ENCODE data around the gene BCAT1.
"Not testable (repeated sequence)": the region's sequence is repeated elsewhere in the genome, so short reads cannot be mapped to it uniquely, and the experiment has no call there.

BCAT1 gene

DNA sequence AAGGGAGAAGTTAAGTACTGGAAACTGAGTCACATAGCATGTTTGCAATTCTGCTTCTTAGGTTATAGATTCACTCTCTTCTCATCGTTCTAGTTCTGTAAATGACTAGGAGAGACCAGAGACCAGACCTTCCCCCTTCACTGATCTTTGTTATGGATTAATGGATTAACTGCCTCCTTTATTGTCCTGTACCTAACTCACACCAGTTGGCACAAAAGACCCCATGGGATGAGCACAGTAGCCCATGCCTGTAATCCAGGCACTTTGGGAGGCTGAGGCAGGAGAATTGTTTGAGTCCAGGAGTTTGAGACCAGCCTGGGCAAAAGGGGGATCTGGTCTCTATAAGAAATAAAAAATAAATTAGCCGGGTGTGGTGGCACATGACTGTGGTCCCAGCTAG is 20.8 kb downstream of the BCAT1 start:
- H3K9ac ChIP-seq (ENCODE audit: low read depth, low read length, poor library complexity): no peak overlapping the region
- H3K36me3 ChIP-seq (replicated peaks in 1 of 2; ENCODE audit: control insufficient read depth in 2 of 2, insufficient read depth in 2 of 2, low read length in 2 of 2): peaks cover 0 to 21% of the 10 kb centered on the region in 2 donors
- no peak overlapping the region for H2BK15ac ChIP-seq (ENCODE audit: low read length)
- H3K79me1 ChIP-seq (ENCODE audit: low read depth, low read length): peaks cover 2% of the 10 kb centered on the region
- no peak overlapping the region for H3K4ac ChIP-seq (ENCODE audit: low read length)
- H2AFZ ChIP-seq (ENCODE audit: low read length): no peak overlapping the region
- H3K14ac ChIP-seq (ENCODE audit: low read length): no peak overlapping the region
- H3K9me3 ChIP-seq (replicated peaks in 1 of 2; ENCODE audit: control insufficient read depth in 2 of 2, insufficient read depth in 1 of 2, low read depth in 1 of 2, low read length in 2 of 2): peaks cover 3 to 27% of the 10 kb centered on the region in 2 donors
- H3K4me3 ChIP-seq (ENCODE audit: low read length in 2 of 2): no peak overlapping the region
- no peak overlapping the region for H4K8ac ChIP-seq (ENCODE audit: low read depth, low read length)
- no peak overlapping the region for H3K18ac ChIP-seq (ENCODE audit: low read length)
- WGBS, 2 donors (ENCODE audit: extremely low coverage in 2 of 2, insufficient read length in 2 of 2, insufficient replicate concordance in 1 of 2): no CpG with 5 or more reads among the region's 2 CpGs
- no peak overlapping the region for H2BK12ac ChIP-seq (ENCODE audit: low read length)
- H3K4me1 ChIP-seq (ENCODE audit: control insufficient read depth in 2 of 2, insufficient read depth in 1 of 2, low read depth in 1 of 2, low read length in 2 of 2): peaks cover 0 to 5% of the 10 kb centered on the region in 2 donors
- no peak overlapping the region for H2BK120ac ChIP-seq (ENCODE audit: low read depth, low read length)
- no peak overlapping the region for H2AK5ac ChIP-seq (ENCODE audit: low read depth, low read length)
- no peak overlapping the region for H4K91ac ChIP-seq (ENCODE audit: low read depth, low read length, poor library complexity)
- H3K27me3 ChIP-seq (ENCODE audit: control insufficient read depth in 3 of 3, insufficient read depth in 3 of 3, low read depth in 1 of 3, low read length in 3 of 3): no peaks in the 10 kb centered on the region
- H3K23ac ChIP-seq (ENCODE audit: low read depth, low read length, poor library complexity): no peak overlapping the region
- no peak for DNase-seq (ENCODE audit: low spot score)
- no peak overlapping the region for H2BK5ac ChIP-seq (ENCODE audit: low read length)
- no peak overlapping the region for H3K27ac ChIP-seq (replicated peaks; ENCODE audit: low read length)
- no peak overlapping the region for H3K4me2 ChIP-seq (ENCODE audit: insufficient read depth, low read length, poor library complexity, severe bottlenecking)

DNA sequence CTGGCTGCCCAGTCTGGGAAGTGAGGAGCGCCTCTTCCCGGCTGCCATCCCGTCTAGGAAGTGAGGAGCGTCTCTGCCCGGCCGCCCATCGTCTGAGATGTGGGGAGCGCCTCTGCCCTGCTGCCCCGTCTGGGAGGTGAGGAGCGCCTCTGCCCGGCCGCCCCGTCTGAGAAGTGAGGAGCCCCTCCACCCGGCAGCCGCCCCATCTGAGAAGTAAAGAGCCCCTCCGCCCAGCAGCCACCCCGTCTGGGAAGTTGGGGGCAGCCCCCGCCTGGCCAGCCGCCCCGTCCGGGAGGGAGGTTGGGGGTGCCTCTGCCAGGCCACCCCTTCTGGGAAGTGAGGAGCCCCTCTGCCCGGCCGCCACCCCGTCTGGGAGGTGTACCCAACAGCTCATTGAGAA is 22.8 kb downstream of the BCAT1 start:
- H3K9me3 ChIP-seq (replicated peaks in 1 of 2; ENCODE audit: control insufficient read depth in 2 of 2, insufficient read depth in 1 of 2, low read depth in 1 of 2, low read length in 2 of 2): peaks cover 1 to 15% of the 10 kb centered on the region in 2 donors
- not testable (repeated sequence) for H2AFZ ChIP-seq (ENCODE audit: low read length); H3K4me3 ChIP-seq (ENCODE audit: low read length in 2 of 2); H3K18ac ChIP-seq (ENCODE audit: low read length); H2BK15ac ChIP-seq (ENCODE audit: low read length); H3K4me1 ChIP-seq (ENCODE audit: control insufficient read depth in 2 of 2, insufficient read depth in 1 of 2, low read depth in 1 of 2, low read length in 2 of 2); H4K8ac ChIP-seq (ENCODE audit: low read depth, low read length); H3K79me1 ChIP-seq (ENCODE audit: low read depth, low read length); H3K4ac ChIP-seq (ENCODE audit: low read length); H4K91ac ChIP-seq (ENCODE audit: low read depth, low read length, poor library complexity); H2AK5ac ChIP-seq (ENCODE audit: low read depth, low read length); H3K9ac ChIP-seq (ENCODE audit: low read depth, low read length, poor library complexity); H3K4me2 ChIP-seq (ENCODE audit: insufficient read depth, low read length, poor library complexity, severe bottlenecking); H3K14ac ChIP-seq (ENCODE audit: low read length); H3K27me3 ChIP-seq (ENCODE audit: control insufficient read depth in 3 of 3, insufficient read depth in 3 of 3, low read depth in 1 of 3, low read length in 3 of 3); H2BK5ac ChIP-seq (ENCODE audit: low read length); DNase-seq (ENCODE audit: low spot score); H2BK120ac ChIP-seq (ENCODE audit: low read depth, low read length); H3K27ac ChIP-seq (replicated peaks; ENCODE audit: low read length); H2BK12ac ChIP-seq (ENCODE audit: low read length); H3K23ac ChIP-seq (ENCODE audit: low read depth, low read length, poor library complexity)
- peaks cover 0 to 20% of the 10 kb centered on the region in 2 donors for H3K36me3 ChIP-seq (replicated peaks in 1 of 2; ENCODE audit: control insufficient read depth in 2 of 2, insufficient read depth in 2 of 2, low read length in 2 of 2)
- WGBS, 2 donors (ENCODE audit: extremely low coverage in 2 of 2, insufficient read length in 2 of 2, insufficient replicate concordance in 1 of 2): no CpG with 5 or more reads among the region's 24 CpGs

DNA sequence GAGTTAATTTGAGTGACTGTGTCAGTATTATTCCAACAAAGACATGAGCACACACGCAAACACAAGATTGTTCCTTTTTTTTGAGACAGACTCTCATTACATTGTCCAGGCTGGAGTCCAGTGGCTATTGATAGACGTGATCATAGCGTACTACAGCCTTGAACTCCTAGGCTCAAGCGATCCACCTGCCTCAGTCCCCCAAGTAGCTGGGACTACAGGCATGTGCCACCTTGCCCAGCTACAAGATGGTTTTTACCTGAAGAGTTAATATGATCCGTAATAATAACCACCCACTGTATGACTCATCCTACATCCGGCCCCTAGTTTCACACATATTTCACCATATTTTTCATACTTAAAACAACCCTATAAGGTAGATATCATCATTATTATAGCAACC is 26.8 kb downstream of the BCAT1 start:
- H3K14ac ChIP-seq (ENCODE audit: low read length): no peak overlapping the region
- H3K79me1 ChIP-seq (ENCODE audit: low read depth, low read length): peaks cover 2% of the 10 kb centered on the region
- no peak overlapping the region for H4K91ac ChIP-seq (ENCODE audit: low read depth, low read length, poor library complexity)
- H2BK5ac ChIP-seq (ENCODE audit: low read length): no peak overlapping the region
- no peak overlapping the region for H3K4ac ChIP-seq (ENCODE audit: low read length)
- no peak overlapping the region for H2BK120ac ChIP-seq (ENCODE audit: low read depth, low read length)
- H3K36me3 ChIP-seq (replicated peaks in 1 of 2; ENCODE audit: control insufficient read depth in 2 of 2, insufficient read depth in 2 of 2, low read length in 2 of 2): peaks cover 0 to 21% of the 10 kb centered on the region in 2 donors
- WGBS, 2 donors (ENCODE audit: extremely low coverage in 2 of 2, insufficient read length in 2 of 2, insufficient replicate concordance in 1 of 2): 100% methylated on average over 1 of the region's 6 CpGs; no CpG with 5 or more reads in 1 of the 2 donors
- H2BK15ac ChIP-seq (ENCODE audit: low read length): no peak overlapping the region
- H2BK12ac ChIP-seq (ENCODE audit: low read length): no peak overlapping the region
- no peak overlapping the region for H3K4me2 ChIP-seq (ENCODE audit: insufficient read depth, low read length, poor library complexity, severe bottlenecking)
- no peaks in the 10 kb centered on the region for H3K4me1 ChIP-seq (ENCODE audit: control insufficient read depth in 2 of 2, insufficient read depth in 1 of 2, low read depth in 1 of 2, low read length in 2 of 2)
- no peak overlapping the region for H2AFZ ChIP-seq (ENCODE audit: low read length)
- no peak overlapping the region for H3K23ac ChIP-seq (ENCODE audit: low read depth, low read length, poor library complexity)
- no peak overlapping the region for H4K8ac ChIP-seq (ENCODE audit: low read depth, low read length)
- no peaks in the 10 kb centered on the region for H3K27me3 ChIP-seq (ENCODE audit: control insufficient read depth in 3 of 3, insufficient read depth in 3 of 3, low read depth in 1 of 3, low read length in 3 of 3)
- DNase-seq (ENCODE audit: low spot score): no peak
- no peak overlapping the region for H3K18ac ChIP-seq (ENCODE audit: low read length)
- no peak overlapping the region for H3K9ac ChIP-seq (ENCODE audit: low read depth, low read length, poor library complexity)
- no peak overlapping the region for H3K27ac ChIP-seq (replicated peaks; ENCODE audit: low read length)
- H3K9me3 ChIP-seq (replicated peaks in 1 of 2; ENCODE audit: control insufficient read depth in 2 of 2, insufficient read depth in 1 of 2, low read depth in 1 of 2, low read length in 2 of 2): peaks cover 0 to 16% of the 10 kb centered on the region in 2 donors
- no peak overlapping the region for H2AK5ac ChIP-seq (ENCODE audit: low read depth, low read length)
- no peak overlapping the region for H3K4me3 ChIP-seq (ENCODE audit: low read length in 2 of 2)

DNA sequence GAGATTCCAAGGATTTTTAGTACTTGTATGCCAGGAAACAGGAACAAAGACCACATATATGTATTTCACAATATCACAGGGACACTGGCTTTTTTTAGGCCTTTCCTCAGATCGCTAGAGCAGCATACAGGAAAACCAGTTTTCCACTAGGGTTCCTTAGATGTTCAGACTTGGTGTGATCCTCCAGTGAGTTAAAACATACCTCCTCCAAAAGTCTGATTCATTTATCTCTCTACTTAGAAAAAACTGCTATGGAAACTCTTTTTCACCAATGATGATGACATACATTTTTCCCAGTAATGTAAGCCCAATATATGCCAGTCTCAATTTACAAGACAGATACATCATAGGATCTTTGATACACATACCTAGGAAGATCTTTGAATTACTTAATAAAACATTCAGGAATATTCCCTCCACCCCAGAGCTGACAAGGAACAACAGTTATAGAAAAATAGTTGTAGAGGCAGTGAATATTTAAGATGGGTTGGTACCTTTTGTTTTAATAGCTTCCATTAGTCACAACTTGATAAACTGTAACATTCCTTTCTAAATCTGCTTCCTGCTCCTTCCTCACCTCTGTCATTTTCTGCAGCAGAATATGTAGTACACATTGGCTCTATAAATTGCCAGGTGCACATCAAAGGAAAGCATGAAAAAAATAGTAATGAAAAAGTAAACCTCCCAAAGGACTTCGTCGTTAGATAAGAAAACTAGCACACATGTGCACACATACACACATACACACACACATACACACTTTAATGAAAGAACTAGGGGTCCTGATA is 27.5 kb downstream of the BCAT1 start:
- Histone ChIP-seq H3K14ac (ENCODE audit: low read length) (no peak overlapping the region), H3K4ac (ENCODE audit: low read length) (no peak overlapping the region), H3K4me3 (ENCODE audit: low read length in 2 of 2) (no peak overlapping the region), H3K4me1 (ENCODE audit: control insufficient read depth in 2 of 2, insufficient read depth in 1 of 2, low read depth in 1 of 2, low read length in 2 of 2) (no peaks in the 10 kb centered on the region), H2AK5ac (ENCODE audit: low read depth, low read length) (no peak overlapping the region), H2BK120ac (ENCODE audit: low read depth, low read length) (no peak overlapping the region), H3K27me3 (ENCODE audit: control insufficient read depth in 3 of 3, insufficient read depth in 3 of 3, low read depth in 1 of 3, low read length in 3 of 3) (no peaks in the 10 kb centered on the region), H3K79me1 (ENCODE audit: low read depth, low read length) (peaks cover 2% of the 10 kb centered on the region), H3K9me3 (replicated peaks in 1 of 2; ENCODE audit: control insufficient read depth in 2 of 2, insufficient read depth in 1 of 2, low read depth in 1 of 2, low read length in 2 of 2) (peaks cover 0 to 12% of the 10 kb centered on the region in 2 donors), H3K18ac (ENCODE audit: low read length) (no peak overlapping the region), H3K4me2 (ENCODE audit: insufficient read depth, low read length, poor library complexity, severe bottlenecking) (no peak overlapping the region), H3K36me3 (replicated peaks in 1 of 2; ENCODE audit: control insufficient read depth in 2 of 2, insufficient read depth in 2 of 2, low read length in 2 of 2) (peaks cover 0 to 21% of the 10 kb centered on the region in 2 donors), H4K91ac (ENCODE audit: low read depth, low read length, poor library complexity) (no peak overlapping the region), H2BK5ac (ENCODE audit: low read length) (no peak overlapping the region), H2BK15ac (ENCODE audit: low read length) (no peak overlapping the region), H3K9ac (ENCODE audit: low read depth, low read length, poor library complexity) (no peak overlapping the region), H4K8ac (ENCODE audit: low read depth, low read length) (no peak overlapping the region), H2AFZ (ENCODE audit: low read length) (no peak overlapping the region), H2BK12ac (ENCODE audit: low read length) (no peak overlapping the region), H3K23ac (ENCODE audit: low read depth, low read length, poor library complexity) (no peak overlapping the region), H3K27ac (replicated peaks; ENCODE audit: low read length) (no peak overlapping the region)
- DNase-seq (ENCODE audit: low spot score): no peak
- WGBS, 2 donors (ENCODE audit: extremely low coverage in 2 of 2, insufficient read length in 2 of 2, insufficient replicate concordance in 1 of 2): no CpG with 5 or more reads among the region's 3 CpGs

Measured in neuronal stem cell (in vitro differentiated cells).